Tibial nerve (tissue), 4 donors: ENCODE measurements around the gene YIF1B. TPM values are rescaled to one million over a fixed set of nuclear protein-coding genes. Genes with fewer than 3 reads are reported as not detected.
A peak's percentile ranks its signal among the peaks of the same experiment; 100 is the strongest.

Experiments
- DNase-seq, 2 donors: peaks; one replicate each; pipeline ENCODE4 v3.0.0-alpha.2; 2019; ENCODE audit warnings: low spot score in 2 of 2
- H3K27ac ChIP-seq, 4 donors: fragments of 200-600 bp; sonication (generic) in 3 of 4; one replicate each; pipeline ENCODE4 v1.5.1; 2017 to 2019; ENCODE audit warnings: mild to moderate bottlenecking in 1 of 4
- H3K27me3 ChIP-seq, 2 donors: fragments of 200-600 bp; sonication (generic) in 1 of 2; one replicate each; pipeline versions ENCODE4 v1.5.1 to v1.6.0; 2017 to 2019
- H3K36me3 ChIP-seq, 3 donors: fragments of 200-600 bp; sonication (generic); one replicate each; pipeline ENCODE4 v1.5.1; 2018 to 2019
- H3K4me1 ChIP-seq, 4 donors: fragments of 200-600 bp; sonication (generic) in 3 of 4; one replicate each; pipeline ENCODE4 v1.5.1; 2017 to 2019
- H3K4me3 ChIP-seq, 4 donors: fragments of 200-600 bp; sonication (generic) in 3 of 4; one replicate each; pipeline ENCODE4 v1.5.1; 2017 to 2019; ENCODE audit warnings: mild to moderate bottlenecking in 1 of 4, moderate library complexity in 1 of 4
- H3K9me3 ChIP-seq, 4 donors: fragments of 200-600 bp; sonication (generic) in 3 of 4; one replicate each; pipeline ENCODE4 v1.5.1; 2017 to 2019
- CTCF ChIP-seq, 5 experiments: fragments of 200-600 bp in 3 of 5; fragments of 450-650 bp in 2 of 5; sonication (generic) in 3 of 5; IDR thresholded peaks; one replicate each; pipeline ENCODE4 v1.5.1; 2016 to 2019; ENCODE audit warnings: antibody characterized with exemption in 5 of 5, mild to moderate bottlenecking in 3 of 5, moderate library complexity in 2 of 5
- EP300 ChIP-seq, 2 donors: sonication (generic); formaldehyde crosslinking; IDR thresholded peaks; one replicate each; pipeline ENCODE4 v1.6.1; 2017; ENCODE audit warnings: antibody characterized with exemption in 2 of 2, mild to moderate bottlenecking in 1 of 2
- POLR2A ChIP-seq, 2 donors: fragments of 450-650 bp; IDR thresholded peaks; one replicate each; pipeline ENCODE4 v1.6.1; 2017; ENCODE audit warnings: antibody characterized with exemption in 2 of 2, mild to moderate bottlenecking in 2 of 2, moderate library complexity in 2 of 2
- WGBS, 2 donors: methylation state at CpG; one replicate each; pipeline ENCODE4 v1.1.5; 2018; 5-methylcytosine and 5-hydroxymethylcytosine counted together
- total RNA-seq, 4 donors: library from RNA; depleted of rRNA; stranded (reverse); fragments of >200 nt; gene quantifications; one replicate each; pipeline ENCODE4 v1.1.0, GENCODE V29; 2016

Gene YIF1B
- total RNA-seq, 4 donors from 2014 or later, result 30.8 to 57.3 (median 46.0) TPM

- Histone ChIP-seq H3K27me3 (peaks cover 0 to 7% of the 10 kb centered on the region in 2 donors), H3K9me3 (no peaks in the 10 kb centered on the region), H3K27ac (peak overlapping the region in 3 of 4 donors; percentile 1 to 93 (median 55)), H3K4me3 (no peak overlapping the region), H3K36me3 (no peaks in the 10 kb centered on the region), H3K4me1 (peaks cover 0 to 41% (median 8%) of the 10 kb centered on the region in 4 donors)
- DNase-seq, result no peak
- TF ChIP-seq CTCF (IDR thresholded peaks at IDR 0.05) (no peak), POLR2A (IDR thresholded peaks at IDR 0.05) (no peak), EP300 (IDR thresholded peaks at IDR 0.05) (no peak)
- 70 to 75% methylated on average over 12 of the region's 12 CpGs for WGBS, 2 donors
These were observed 47.8 kb downstream of the YIF1B start for GRCh38 chr19:38267761-38268483.

- 58 to 69% methylated on average over 12 of the region's 12 CpGs for WGBS, 2 donors
- no peaks in the 10 kb centered on the region for H3K36me3 ChIP-seq
These were observed 48.7 kb downstream of the YIF1B start for GRCh38 chr19:38266981-38267597.

GRCh38 chr19:38265921-38266429, 49.8 kb downstream of the YIF1B start:
- Histone ChIP-seq H3K27ac (peak overlapping the region in 2 of 4 donors; percentile 86 to 93), H3K27me3 (peaks cover 0 to 7% of the 10 kb centered on the region in 2 donors), H3K9me3 (no peaks in the 10 kb centered on the region), H3K4me3 (peak overlapping the region in 1 of 4 donors; percentile 75), H3K36me3 (no peaks in the 10 kb centered on the region), H3K4me1 (peaks cover 0 to 41% (median 8%) of the 10 kb centered on the region in 4 donors)
- no peak for TF ChIP-seq EP300 (IDR thresholded peaks at IDR 0.05)
- no peak for TF ChIP-seq CTCF (IDR thresholded peaks at IDR 0.05)
- no peak for TF ChIP-seq POLR2A (IDR thresholded peaks at IDR 0.05)
- 87 to 92% methylated on average over 12 of the region's 12 CpGs for whole genome bisulfite sequencing, 2 donors
- no peak for DNase-seq

More at GRCh38 chr19:38266981-38267597, 48.7 kb downstream of the YIF1B start:
- Histone ChIP-seq H3K4me1 (peaks cover 0 to 41% (median 8%) of the 10 kb centered on the region in 4 donors), H3K27me3 (peaks cover 0 to 7% of the 10 kb centered on the region in 2 donors), H3K4me3 (no peak overlapping the region), H3K9me3 (no peaks in the 10 kb centered on the region), H3K27ac (peak overlapping the region in 3 of 4 donors; percentile 1 to 93 (median 55))
- no peak for DNase-seq
- TF ChIP-seq EP300 (IDR thresholded peaks at IDR 0.05) (no peak), POLR2A (IDR thresholded peaks at IDR 0.05) (no peak), CTCF (IDR thresholded peaks at IDR 0.05) (no peak)

- no peak for DNase-seq
- Histone ChIP-seq H3K36me3 (no peaks in the 10 kb centered on the region), H3K27ac (peak overlapping the region in 3 of 4 donors; percentile 82 to 93 (median 86))
These were observed 50.4 kb downstream of the YIF1B start for GRCh38 chr19:38265213-38265861.

More at GRCh38 chr19:38265213-38265861, 50.4 kb downstream of the YIF1B start:
- no peak for TF ChIP-seq EP300 (IDR thresholded peaks at IDR 0.05)
- no peak for TF ChIP-seq POLR2A (IDR thresholded peaks at IDR 0.05)
- no peak for TF ChIP-seq CTCF (IDR thresholded peaks at IDR 0.05)
- Histone ChIP-seq H3K4me1 (peaks cover 0 to 41% (median 8%) of the 10 kb centered on the region in 4 donors), H3K27me3 (peaks cover 0 to 7% of the 10 kb centered on the region in 2 donors), H3K9me3 (no peaks in the 10 kb centered on the region), H3K4me3 (peak overlapping the region; percentile 25 to 75 (median 69))
- WGBS, 2 donors, result 43 to 51% methylated on average over 14 of the region's 14 CpGs
